Measurements from ENCODE around the gene LRP1B. TPM values are rescaled to one million over a fixed set of nuclear protein-coding genes. Genes with fewer than 3 reads are reported as not detected.

LRP1B gene
- polyA plus RNA-seq, 2 of the 4 experiments (the other 2 are of a cell fraction): 0.03 TPM; not detected in 1

GRCh38 chr2:140442319-140442718, 1688.5 kb downstream of the LRP1B start:
- ATAC-seq (no peak), DNase-seq (ENCODE audit: low read depth in 1 of 2, low spot score in 1 of 2) (no peak), FAIRE-seq (no peak)
- Histone ChIP-seq H3K9me3 (no peaks in the 10 kb centered on the region), H3K4me3 (no peak overlapping the region), H3K4me1 (no peaks in the 10 kb centered on the region), H3K27ac (no peak overlapping the region), H3K4me2 (no peak overlapping the region)
- POLR2A ChIA-PET: no interaction called here
- no peak for TF ChIP-seq KDM1A (IDR thresholded peaks at IDR 0.05; ENCODE audit: low read depth)
- TF ChIP-seq GATA3 (IDR thresholded peaks at IDR 0.05; ENCODE audit: borderline replicate concordance): no peak
- no peak for TF ChIP-seq EHMT2 (IDR thresholded peaks at IDR 0.05; ENCODE audit: low read depth)
- no peak for TF ChIP-seq CEBPB (IDR thresholded peaks at IDR 0.05)
- no peak for TF ChIP-seq HDAC2 (IDR thresholded peaks at IDR 0.05)
- no peak for TF ChIP-seq ZSCAN20 (CRISPR knock-in tag; IDR thresholded peaks at IDR 0.05)
- no peak for TF ChIP-seq MAZ (IDR thresholded peaks at IDR 0.05; ENCODE audit: borderline replicate concordance, low read depth, low read length)
- TF ChIP-seq BHLHE40 (IDR thresholded peaks at IDR 0.05; ENCODE audit: low read depth, low read length): no peak
- no peak for TF ChIP-seq ZNF302 (CRISPR knock-in tag; IDR thresholded peaks at IDR 0.05)
- TF ChIP-seq KDM5A (IDR thresholded peaks at IDR 0.05): no peak
- TF ChIP-seq HOXB13 (CRISPR knock-in tag; IDR thresholded peaks at IDR 0.05; ENCODE audit: low read depth): no peak
- TF ChIP-seq ZC3H11A (IDR thresholded peaks at IDR 0.05): no peak
- no peak for TF ChIP-seq RAD21 (conservative IDR thresholded peaks at IDR 0.05 in 1 of 2, IDR thresholded peaks at IDR 0.05 in 1 of 2)
- TF ChIP-seq SMC3 (IDR thresholded peaks at IDR 0.05): no peak
- CTCF ChIA-PET: no interaction called here
- 56% methylated on average over 7 of the region's 7 CpGs for WGBS (ENCODE audit: missing lambda C conversion rate)

- H3K27ac ChIP-seq: no peak overlapping the region
- TF ChIP-seq E2F6 (IDR thresholded peaks at IDR 0.05; ENCODE audit: borderline replicate concordance, low read depth) (no peak), MYC (IDR thresholded peaks at IDR 0.05; ENCODE audit: borderline replicate concordance, low read length) (no peak), CBX8 (IDR thresholded peaks at IDR 0.05) (no peak), EP300 (IDR thresholded peaks at IDR 0.05) (no peak), FOXS1 (CRISPR knock-in tag; IDR thresholded peaks at IDR 0.05) (no peak), FOSL2 (IDR thresholded peaks at IDR 0.05) (no peak), FOSL2 (CRISPR knock-in tag; IDR thresholded peaks at IDR 0.05) (no peak), GATA3 (IDR thresholded peaks at IDR 0.05; ENCODE audit: borderline replicate concordance) (no peak), POLR2AphosphoS2 (conservative IDR thresholded peaks at IDR 0.05; ENCODE audit: low read length) (no peak), TFCP2L1 (CRISPR knock-in tag; IDR thresholded peaks at IDR 0.05) (no peak), KDM1A (IDR thresholded peaks at IDR 0.05; ENCODE audit: low read depth) (no peak), FOSB (CRISPR knock-in tag; IDR thresholded peaks at IDR 0.05) (no peak)
- no peak overlapping the region for H3K4me2 ChIP-seq
- H3K9me3 ChIP-seq: no peaks in the 10 kb centered on the region
- WGBS (ENCODE audit: missing lambda C conversion rate): 51% methylated on average over 2 of the region's 2 CpGs
- no peak overlapping the region for H3K4me3 ChIP-seq
- no peak for FAIRE-seq
- CTCF ChIA-PET: no interaction called here
- no peaks in the 10 kb centered on the region for H3K4me1 ChIP-seq
- DNase-seq (ENCODE audit: low read depth in 1 of 2, low spot score in 1 of 2): no peak
- ATAC-seq: no peak
- POLR2A ChIA-PET: no interaction called here
Observed at GRCh38 chr2:140440815-140441214, 1690.0 kb downstream of the LRP1B start.

GRCh38 chr2:140436936-140437335, 1693.9 kb downstream of the LRP1B start:
- Histone ChIP-seq H3K4me2 (no peak overlapping the region), H3K4me1 (no peaks in the 10 kb centered on the region), H3K4me3 (no peak overlapping the region), H3K27ac (no peak overlapping the region), H3K9me3 (no peaks in the 10 kb centered on the region)
- WGBS (ENCODE audit: missing lambda C conversion rate): 44% methylated on average over 5 of the region's 5 CpGs
- ATAC-seq (no peak), DNase-seq (ENCODE audit: low read depth in 1 of 2, low spot score in 1 of 2) (no peak), FAIRE-seq (no peak)
- CTCF ChIA-PET: no interaction called here
- POLR2A ChIA-PET: no interaction called here
- no peak for TF ChIP-seq RAD21 (conservative IDR thresholded peaks at IDR 0.05 in 1 of 2, IDR thresholded peaks at IDR 0.05 in 1 of 2)
- no peak for TF ChIP-seq REST (IDR thresholded peaks at IDR 0.05)
- TF ChIP-seq RFX5 (IDR thresholded peaks at IDR 0.05): no peak
- no peak for TF ChIP-seq ZNF302 (CRISPR knock-in tag; IDR thresholded peaks at IDR 0.05)
- no peak for TF ChIP-seq HOXB5 (CRISPR knock-in tag; IDR thresholded peaks at IDR 0.05)
- no peak for TF ChIP-seq ZC3H11A (IDR thresholded peaks at IDR 0.05)
- no peak for TF ChIP-seq JUN (IDR thresholded peaks at IDR 0.05)
- no peak for TF ChIP-seq BHLHE40 (IDR thresholded peaks at IDR 0.05; ENCODE audit: low read depth, low read length)
- TF ChIP-seq E2F6 (IDR thresholded peaks at IDR 0.05; ENCODE audit: borderline replicate concordance, low read depth): no peak
- TF ChIP-seq CHD4 (IDR thresholded peaks at IDR 0.05; ENCODE audit: borderline replicate concordance): no peak
- TF ChIP-seq CHD2 (IDR thresholded peaks at IDR 0.05; ENCODE audit: low read length, partially characterized antibody): no peak
- TF ChIP-seq ZFP36 (IDR thresholded peaks at IDR 0.05; ENCODE audit: borderline replicate concordance, partially characterized antibody): no peak
- TF ChIP-seq ZSCAN20 (CRISPR knock-in tag; IDR thresholded peaks at IDR 0.05): no peak
- no peak for TF ChIP-seq USF2 (IDR thresholded peaks at IDR 0.05)

All from A549 (cell line).